DMS53 treated with DMSO at 0.1 percent for 48 hours (cell line): ENCODE results near the gene PCTP.

Experiments used
- DNase-seq: peaks from one replicate; lab custom pipeline; 2025; ENCODE audit not compliant: unreplicated experiment; lab: John Stamatoyannopoulos, UW

The PCTP gene

DNA sequence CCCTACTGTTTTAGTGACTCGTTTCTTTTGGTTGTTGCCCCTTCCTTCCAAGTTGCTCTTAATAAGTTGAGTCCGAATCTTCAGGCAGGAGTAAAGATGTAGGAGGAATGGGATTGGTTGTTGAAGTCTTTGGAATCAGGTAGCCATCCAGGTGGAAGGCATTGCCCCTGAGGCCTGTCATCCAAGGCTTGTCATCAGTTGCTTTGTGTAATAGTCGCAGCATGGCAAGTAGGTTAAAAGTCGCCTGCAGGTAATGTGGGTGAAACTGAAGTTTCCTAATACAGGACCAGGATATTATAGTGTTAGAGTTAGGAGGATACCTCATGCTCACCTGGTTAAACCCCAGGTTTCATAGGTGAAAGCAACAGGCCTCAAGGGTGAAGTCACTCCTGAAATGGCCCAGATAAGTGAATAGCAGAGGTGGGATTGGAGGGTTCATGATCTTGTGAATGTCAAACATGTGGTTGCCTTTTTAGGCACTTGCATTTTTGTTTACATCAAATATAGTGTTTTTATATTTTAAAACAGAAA lies 934 bp downstream of the PCTP start:
- DNase-seq, result no peak

DNA sequence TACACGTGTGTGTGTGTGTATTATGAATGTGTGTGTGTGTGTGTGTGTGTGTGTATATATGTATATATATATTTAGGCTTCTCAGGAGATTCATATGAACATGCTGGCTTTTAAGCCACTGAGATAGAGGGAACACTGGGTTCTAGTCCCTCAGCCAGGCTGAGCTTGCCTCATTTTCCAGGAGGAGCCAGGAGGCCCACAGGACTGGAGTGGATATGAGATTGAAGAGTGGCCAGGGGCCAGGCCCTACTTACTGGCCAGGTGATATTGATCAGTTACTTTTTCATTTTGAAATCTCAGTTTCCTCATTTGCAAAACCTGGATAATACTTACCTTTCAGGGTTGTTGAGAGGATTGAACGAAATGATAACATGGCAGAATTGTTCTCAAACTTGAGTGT lies 5.8 kb downstream of the PCTP start:
- DNase-seq, result no peak

DNA sequence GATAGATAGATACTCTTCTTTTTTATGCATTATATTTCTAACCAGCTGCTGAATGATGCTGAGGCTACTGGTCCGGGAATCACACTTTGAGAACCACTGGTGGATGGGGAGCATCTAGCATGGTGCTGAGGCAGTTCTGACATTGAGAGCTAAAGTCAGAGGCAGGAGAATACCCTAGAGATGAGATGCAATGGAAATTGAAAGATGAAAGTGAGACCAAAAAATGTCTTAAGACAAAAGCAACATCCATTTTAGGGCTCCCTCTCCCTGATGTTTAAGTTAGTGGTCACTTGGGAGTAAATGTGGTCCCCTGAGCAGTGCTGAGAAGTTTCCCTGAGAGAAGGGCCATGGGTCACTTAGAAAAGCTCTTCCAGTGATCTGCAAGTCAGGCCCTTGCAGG lies 6.8 kb downstream of the PCTP start:
- no peak for DNase-seq

DNA sequence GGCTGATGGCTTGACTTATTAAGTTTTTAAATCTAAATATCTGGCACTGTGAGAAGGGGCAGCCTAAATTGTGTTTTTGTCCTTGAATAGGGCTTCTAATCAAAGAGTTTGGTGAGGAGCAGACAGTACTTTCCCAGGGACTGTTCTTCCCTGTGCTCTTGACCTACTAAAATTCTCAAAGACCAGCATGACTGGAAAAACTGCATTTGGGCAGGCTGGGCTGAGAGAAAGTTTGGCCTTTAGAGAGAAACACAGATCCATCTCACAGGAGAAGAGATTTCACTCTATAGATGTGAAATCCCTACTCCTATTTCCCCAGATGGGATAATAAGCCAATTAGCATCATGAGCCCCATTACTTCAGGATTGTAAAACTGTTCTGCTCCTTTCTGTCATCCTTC lies 7.3 kb downstream of the PCTP start:
- no peak for DNase-seq

DNA sequence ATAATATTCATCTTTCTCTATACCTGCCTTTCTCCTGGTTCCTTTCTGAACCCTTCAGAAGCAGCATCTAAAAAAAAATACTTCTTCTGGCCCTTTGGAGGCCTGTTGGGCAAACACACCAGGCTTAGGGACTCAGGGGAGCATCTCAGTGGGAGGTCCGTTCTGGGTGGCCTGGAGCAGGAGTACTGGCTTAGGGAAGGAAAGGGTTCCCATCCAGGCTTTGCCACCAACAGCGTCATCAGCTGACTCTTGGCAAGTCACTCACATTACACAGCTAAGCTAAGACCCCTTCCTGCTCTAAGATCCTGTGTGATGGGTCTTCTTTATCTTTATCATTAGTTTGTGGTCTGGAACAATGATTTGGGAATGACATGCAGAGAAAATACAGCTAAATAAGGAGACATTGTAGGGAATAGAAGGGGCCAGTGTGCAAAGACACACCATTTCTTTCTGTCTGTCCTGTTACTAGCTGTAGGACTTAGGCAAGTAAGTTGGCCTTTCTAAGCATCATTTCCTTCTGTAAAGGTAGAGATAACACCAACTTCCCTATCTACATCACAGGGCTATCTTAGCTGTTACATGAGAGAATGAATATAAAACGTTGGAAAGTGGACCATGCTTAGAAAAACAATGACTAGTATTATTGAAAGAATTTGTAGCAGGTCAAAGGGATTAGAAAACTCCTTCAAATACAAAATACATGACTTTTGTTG lies 9.9 kb downstream of the PCTP start:
- no peak for DNase-seq

DNA sequence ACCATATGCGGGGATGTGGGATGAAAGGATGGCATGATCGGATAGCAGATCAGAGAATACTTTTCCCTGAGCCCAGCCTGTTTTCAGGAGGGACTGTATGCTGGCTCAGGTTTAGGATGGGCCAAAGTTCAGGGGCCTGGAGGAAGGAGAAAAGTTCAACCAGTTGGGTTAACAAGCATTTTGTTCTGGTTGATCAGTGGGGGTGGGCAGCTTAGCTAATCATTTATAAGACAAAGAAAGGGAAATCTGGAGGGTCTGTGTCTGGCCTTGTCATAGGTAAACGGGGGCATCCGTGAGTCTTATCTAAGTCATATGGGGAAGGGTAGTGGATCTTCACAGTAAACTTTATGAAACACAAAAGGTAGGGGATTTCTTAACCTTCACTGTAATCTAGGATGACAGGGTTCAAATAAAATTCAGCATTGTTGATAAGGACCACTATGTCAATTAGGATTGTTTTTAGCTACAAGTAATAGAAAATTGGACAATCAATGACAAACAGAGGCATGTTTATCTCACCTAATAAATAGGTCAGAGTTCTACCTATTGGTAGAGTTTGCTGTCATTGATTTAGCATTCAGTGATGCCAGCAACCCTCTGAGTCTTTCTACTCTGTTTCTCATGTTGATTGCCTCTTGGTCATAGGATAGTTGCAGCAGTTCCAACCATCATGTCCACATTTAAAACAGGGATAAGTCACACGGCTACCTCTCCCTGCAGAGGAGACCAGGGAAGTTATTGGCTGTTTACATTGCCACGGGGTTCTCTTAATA lies 11.4 kb downstream of the PCTP start:
- no peak for DNase-seq

DNA sequence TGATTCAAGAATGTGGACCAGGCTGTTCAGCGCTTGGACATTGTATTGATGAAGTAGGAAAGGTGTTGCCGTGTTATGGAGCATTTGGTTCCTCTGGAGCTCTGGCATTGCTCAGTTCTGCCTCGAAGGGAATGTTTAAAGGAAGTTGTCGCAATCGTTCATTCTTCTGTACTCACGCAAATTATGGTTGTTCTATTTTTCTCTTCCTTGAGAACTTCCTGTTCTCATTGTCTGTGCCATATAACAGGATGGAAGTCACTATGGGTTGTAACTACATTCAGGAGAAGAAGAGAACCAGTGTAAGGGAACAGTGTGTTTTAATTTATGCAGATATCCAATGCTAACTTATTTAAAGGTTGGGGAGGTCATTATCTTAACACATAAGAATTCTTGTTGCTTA lies 13.0 kb downstream of the PCTP start:
- DNase-seq, result no peak

DNA sequence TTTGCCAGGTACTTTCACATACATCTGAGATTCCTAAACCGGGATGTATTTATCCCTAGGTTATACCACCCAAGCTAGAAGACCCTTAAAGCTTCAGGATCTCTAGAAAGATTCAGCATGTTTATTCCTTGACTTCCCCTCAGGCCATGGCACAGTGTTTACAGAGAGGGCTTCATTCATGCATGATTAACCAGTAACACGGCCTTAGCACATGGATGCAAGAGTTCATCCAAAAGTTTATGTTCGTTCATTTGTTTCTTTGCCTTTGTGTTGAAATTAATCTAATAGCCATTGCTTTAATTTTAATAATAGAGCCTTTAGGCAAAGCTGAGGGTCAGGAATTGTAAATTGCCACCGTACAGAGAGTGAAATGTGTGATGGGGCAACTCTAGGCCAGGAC lies 13.8 kb downstream of the PCTP start:
- no peak for DNase-seq

DNA sequence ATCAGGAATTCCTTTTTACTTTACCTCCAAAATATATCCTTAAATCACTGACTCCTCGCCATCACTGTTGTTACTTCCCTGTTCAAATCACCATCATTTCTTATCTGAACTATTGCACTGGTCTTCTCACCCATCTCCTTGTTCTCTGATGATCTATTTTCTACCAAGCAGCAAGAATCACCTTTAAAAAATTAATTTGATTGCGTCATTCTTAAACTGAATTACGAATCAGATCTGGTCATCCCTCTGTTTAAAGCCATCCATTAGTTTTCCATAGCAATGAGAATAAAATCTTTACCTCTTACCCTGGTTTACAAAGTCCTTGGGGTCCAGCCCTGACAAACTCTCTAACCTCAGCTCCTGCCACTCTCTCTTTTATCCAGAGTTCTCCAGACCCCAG lies 14.6 kb downstream of the PCTP start:
- no peak for DNase-seq

DNA sequence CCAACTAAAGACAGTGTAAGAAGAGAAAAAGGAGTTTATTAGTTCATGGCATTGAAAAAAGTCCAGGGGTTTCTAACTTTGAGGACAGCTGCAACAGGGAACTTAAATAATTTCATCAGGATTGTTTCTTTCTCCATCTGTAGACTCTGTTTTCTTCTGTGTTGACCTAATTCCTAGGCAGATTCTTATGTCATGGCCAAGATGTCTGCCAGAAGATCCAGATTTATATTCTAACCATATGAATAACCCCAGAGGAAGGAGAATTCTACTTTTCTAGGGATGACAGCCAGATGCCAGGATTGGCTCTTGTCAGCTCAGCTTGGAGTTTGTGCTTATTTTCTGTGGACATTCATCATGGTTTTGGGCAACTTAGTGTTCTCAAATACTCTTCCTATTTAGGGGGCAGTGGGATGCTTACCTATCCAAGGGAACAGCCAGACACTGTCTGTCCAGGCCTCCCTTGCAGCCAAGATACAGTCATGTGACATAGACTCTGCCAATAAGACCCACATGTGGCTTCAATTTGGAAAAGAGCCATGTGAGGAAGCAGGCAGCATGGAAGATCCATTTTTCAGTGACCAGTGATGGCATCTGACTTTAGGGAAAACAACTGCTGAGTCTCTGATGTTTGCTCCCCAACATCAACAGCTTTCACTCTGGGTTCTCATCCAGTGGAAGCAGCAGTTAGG lies 18.2 kb downstream of the PCTP start:
- DNase-seq, result no peak

DNA sequence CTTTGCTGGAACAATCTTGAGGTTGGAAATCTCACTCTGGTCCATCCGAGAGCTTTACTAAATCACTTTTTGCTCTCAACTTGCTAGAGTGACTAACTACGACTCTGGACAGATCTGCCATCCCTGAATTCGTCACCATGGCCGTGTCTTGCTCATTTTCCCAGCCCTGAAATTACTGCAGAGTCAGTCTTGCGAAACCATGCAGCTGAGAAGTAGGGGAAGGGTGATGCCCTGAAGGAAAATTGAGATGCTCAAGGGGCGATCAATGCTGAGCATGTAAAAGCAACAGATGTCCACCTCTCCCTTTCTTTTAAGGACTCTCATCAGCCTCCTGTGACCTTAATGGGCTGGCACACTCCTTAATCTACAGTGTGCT lies 18.8 kb downstream of the PCTP start:
- no peak for DNase-seq

DNA sequence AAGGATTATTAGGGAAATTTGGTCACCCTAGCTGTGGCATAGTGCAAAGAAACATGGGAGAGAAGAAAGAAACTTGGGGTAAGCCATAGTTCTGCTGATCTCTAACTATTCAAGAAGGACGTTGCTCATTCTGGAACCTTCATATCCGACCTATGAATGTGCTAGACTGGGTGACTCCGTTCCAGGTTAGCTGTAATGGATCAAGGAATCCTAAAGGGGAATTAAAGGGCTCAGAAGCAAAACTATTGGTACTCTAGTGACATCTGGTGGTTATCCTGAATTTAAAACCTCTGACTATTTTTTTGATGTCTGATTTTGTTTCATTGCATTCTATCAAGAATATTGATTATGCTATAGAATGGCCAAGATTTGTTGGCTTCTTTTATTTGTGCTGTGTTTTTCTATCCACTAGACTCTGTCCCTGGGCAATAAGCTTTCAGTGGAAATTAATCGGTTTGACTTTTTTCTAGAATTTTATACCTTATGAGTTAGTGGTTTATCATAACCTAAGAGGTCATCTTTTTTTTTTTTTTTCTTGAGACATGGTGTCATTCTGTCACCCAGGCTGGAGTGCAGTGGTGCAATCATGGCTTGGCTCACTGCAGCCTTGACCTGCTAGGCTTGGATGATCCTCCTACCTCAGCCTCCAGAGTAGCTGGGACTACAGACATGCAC lies 19.5 kb downstream of the PCTP start:
- DNase-seq, result peak; percentile 45

DNA sequence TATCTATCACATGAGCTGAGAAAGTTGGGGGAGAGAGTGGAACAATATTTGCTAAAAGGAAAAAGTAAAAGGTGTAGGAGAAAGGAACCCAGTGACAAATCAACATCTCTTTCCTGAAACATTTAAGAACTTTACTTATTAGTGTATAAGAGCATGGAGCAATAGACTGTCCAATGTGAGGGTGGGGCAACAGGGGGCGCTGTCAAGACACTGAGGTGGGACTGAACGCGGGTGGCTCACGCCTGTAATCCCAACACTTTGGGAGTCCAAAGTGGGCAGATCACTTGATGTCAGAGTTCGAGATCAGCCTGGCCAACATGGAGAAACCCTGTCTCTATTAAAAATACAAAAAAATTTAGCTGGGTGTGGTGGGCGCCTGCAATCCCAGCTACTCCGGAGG lies 21.2 kb downstream of the PCTP start:
- no peak for DNase-seq

DNA sequence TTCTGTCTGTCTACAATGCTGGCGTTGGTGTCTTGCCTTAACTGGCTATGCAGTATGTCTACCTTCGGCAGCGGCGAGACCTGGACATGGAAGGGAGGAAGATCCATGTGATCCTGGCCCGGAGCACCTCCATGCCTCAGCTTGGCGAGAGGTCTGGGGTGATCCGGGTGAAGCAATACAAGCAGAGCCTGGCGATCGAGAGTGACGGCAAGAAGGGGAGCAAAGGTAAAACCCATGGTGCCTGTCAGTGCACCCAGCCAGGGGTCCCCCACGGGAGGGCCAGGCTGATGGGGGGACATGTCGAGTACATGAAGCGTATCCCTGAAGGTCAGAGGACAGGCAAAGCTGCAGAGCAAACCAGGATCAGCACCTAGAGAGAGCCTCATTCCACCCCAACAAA lies 22.8 kb downstream of the PCTP start:
- no peak for DNase-seq

DNA sequence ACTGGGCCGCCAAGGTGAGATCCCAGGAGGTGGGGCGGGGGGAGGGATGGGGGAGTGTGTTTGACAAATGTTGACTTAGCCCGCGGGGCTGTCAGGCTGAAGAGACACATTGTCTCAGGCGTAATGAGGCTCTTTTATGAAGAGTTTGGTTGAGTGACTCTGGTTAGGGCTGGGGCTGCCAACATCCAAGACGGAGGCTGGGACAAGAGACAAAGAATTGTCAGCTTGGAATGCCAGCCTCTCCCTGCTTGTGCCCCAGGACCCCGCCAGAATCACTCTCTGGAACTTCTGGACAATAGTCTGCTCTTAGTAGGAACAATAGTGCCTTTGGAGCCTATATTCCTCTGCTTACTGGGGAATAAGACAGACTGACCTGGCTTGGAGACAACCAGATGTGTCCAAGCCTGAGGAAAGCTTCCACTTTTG lies 24.0 kb downstream of the PCTP start:
- no peak for DNase-seq

DNA sequence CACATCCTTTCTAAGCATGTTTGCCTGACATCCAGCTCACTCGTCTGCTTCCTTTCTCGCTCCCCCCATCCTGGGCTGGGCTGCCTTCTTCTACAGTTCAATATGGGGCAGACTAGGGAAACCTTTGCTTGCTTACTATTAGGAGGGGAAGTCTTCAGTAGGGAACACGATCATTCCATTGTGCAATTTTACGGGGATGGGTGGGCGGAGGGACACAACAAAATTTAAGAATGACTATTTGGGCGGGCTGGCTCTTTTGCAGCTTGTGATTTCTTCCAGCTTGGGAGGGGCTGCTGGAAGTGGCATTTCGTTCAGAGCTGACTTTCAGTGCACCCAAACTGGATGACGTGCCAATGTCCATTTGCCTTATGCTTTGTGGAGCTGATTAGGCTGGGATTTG lies 25.4 kb downstream of the PCTP start:
- no peak for DNase-seq

DNA sequence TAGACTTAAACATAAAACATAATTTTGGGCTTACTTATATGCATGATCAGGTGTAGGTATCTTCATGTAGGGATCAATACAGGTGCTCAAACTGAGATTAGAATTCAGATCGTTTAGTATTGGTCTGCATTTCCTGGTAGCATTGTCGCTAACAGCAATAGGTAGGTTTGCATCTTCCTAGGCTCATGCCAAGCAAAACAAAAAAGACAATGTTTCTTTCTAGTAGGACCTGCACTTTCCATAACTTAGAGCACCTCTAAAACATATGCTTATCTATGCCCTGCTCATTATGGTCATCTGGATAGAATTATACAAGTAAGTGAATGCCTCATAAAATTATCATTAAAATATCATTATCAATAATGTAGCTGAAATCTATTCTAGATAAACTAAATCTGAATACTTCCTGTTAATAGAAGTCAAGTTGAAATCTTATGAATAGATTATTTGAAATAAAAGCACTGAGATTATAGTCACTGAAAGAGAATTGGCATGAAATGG lies 26.7 kb downstream of the PCTP start:
- no peak for DNase-seq

DNA sequence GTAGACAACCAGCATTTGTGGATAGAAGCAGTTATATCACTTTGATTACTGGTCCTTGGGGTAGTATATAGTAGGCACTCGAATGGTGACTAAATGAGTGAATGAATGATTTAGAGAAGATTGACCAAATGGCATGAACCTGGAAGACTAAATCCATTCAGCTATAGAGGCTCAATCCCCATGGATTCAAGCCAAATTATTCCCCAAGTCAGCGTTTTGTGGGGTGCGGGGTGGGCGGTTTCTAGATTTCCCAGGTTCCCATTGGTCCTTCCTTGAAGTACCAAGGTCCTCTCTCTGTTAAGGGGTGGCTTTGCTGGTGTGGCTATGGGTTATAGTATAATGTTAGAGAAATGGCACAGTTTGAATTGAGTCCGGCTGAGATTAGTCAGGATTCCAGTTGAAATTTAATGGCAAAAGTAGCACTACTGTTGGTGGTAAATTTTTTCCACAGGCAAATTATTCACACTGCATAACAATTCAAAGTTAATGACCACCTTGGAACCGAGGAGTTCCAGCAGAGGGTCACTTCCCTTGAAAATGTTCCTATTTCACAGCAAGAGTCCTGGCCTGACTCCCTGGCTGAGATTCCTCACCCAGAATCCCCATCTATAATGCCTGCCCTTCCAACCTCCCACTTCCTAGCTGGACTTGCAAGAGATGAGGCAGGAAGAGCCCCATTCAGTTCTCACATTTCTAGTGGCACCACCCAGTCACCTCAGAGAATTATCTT lies 27.7 kb downstream of the PCTP start:
- no peak for DNase-seq

DNA sequence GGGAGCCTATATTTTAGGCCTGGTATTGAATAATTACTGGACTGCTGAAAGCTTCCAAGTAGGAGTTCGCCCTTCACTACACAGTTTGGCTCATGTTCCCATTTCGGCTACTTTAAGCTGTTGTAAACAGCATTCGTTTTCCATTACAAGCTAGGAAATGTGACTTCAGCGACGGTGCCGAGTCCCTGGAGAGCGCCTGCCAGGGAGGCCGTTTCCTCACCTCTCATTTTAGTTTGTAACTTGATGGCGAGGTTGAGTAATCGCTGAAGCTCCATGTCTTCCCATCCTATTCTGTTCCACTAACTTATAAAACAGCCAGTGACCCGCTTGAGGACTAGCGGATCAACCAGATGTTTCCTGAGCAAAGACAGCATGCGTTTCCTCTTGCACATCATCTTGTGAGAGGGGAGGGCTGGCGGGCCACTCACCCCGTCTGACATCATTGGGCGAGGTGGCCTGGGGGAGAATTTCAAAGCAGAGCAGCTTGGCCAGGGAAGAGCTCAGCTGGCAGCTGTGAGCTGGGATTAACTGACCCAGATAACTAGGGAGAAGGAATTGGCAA lies 32.9 kb downstream of the PCTP start:
- no peak for DNase-seq

DNA sequence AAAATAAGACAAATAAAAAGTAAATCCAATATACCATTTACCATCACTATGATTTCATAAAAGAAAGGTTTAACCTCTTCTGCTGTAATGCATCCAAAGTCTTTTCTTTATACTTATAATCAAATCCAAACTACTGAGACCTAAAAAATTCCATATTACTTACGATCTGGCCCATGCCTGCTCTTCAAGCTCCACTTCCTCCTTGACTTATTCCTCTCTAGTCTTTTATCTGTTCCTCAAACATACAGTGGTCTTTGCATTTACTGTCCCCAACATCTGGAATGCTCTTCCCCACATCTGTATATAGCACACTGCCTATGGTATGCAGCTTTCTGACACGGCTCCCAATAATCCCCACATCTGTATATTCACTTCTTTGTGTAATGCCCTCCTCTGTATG lies 33.8 kb downstream of the PCTP start:
- no peak for DNase-seq
